Activated CD4-positive, alpha-beta T cell treated with anti-CD3 and anti-CD28 coated beads, Interleukin-2, amount 50 U/mL, for 16 hours (primary cell): ENCODE results near the gene STAT4.

ENCODE experiments used
- DNase-seq: peaks from one replicate; pipeline ENCODE4 v3.0.0-alpha.2; 2020

The STAT4 gene

GRCh38 chr2:191150600-191151330 lies at the start of gene STAT4:
Gene STAT4 (minus strand): TSS chr2:191150994. CDS start chr2:191148203, 2,791 bp downstream.
- DNase-seq = peak; percentile 83

GRCh38 chr2:191199929-191200512 lies 49.2 kb upstream of the STAT4 start:
- no peak for DNase-seq

GRCh38 chr2:191198271-191198670 lies 47.5 kb upstream of the STAT4 start:
- no peak for DNase-seq

- DNase-seq = no peak
Measured at GRCh38 chr2:191197096-191197495, 46.3 kb upstream of the STAT4 start.

GRCh38 chr2:191195021-191195420 lies 44.2 kb upstream of the STAT4 start:
- no peak for DNase-seq

GRCh38 chr2:191190861-191191552 lies 40.2 kb upstream of the STAT4 start:
- no peak for DNase-seq

- DNase-seq = no peak
Measured at GRCh38 chr2:191190435-191190834, 39.6 kb upstream of the STAT4 start.

GRCh38 chr2:191189112-191189635 lies 38.4 kb upstream of the STAT4 start:
- DNase-seq = no peak

- DNase-seq = no peak
Measured at GRCh38 chr2:191188550-191189093, 37.8 kb upstream of the STAT4 start.

- DNase-seq = no peak
Measured at GRCh38 chr2:191187105-191187829, 36.5 kb upstream of the STAT4 start.

- no peak for DNase-seq
Measured at GRCh38 chr2:191184457-191184856, 33.7 kb upstream of the STAT4 start.

- DNase-seq = no peak
Measured at GRCh38 chr2:191183516-191183915, 32.7 kb upstream of the STAT4 start.

GRCh38 chr2:191183081-191183480 lies 32.3 kb upstream of the STAT4 start:
- DNase-seq = no peak

- no peak for DNase-seq
Measured at GRCh38 chr2:191180713-191181112, 29.9 kb upstream of the STAT4 start.

GRCh38 chr2:191180276-191180675 lies 29.5 kb upstream of the STAT4 start:
- no peak for DNase-seq

- DNase-seq = no peak
Measured at GRCh38 chr2:191178806-191179514, 28.2 kb upstream of the STAT4 start.

- no peak for DNase-seq
Measured at GRCh38 chr2:191177751-191178736, 27.2 kb upstream of the STAT4 start.

GRCh38 chr2:191176801-191177438 lies 26.1 kb upstream of the STAT4 start:
- DNase-seq = no peak

- DNase-seq = no peak
Measured at GRCh38 chr2:191176305-191176704, 25.5 kb upstream of the STAT4 start.

GRCh38 chr2:191174442-191174841 lies 23.6 kb upstream of the STAT4 start:
- DNase-seq = no peak
